SU-DHL-6 (cell line): ENCODE data around the gene DPP6.

Experiments
- H2AFZ ChIP-seq: fragments of 200-600 bp; sonication (generic); 2 replicates; pipeline ENCODE4 v1.6.1; 2014; ENCODE audit warnings: low read depth, mild to moderate bottlenecking, moderate library complexity, mixed read lengths, antibody characterized with exemption, low read length; ENCODE audit not compliant: severe bottlenecking
- H3F3A ChIP-seq: fragments of 200-600 bp; shearing (Covaris generic); 2 replicates; pipeline ENCODE4 v1.6.0; 2016; ENCODE audit warnings: antibody characterized with exemption, mild to moderate bottlenecking; ENCODE audit not compliant: insufficient read depth
- H3K27ac ChIP-seq: fragments of 200-600 bp; sonication (generic); 2 replicates; pipeline ENCODE4 v1.5.1; 2016; ENCODE audit warnings: low read depth, mild to moderate bottlenecking, low read length, moderate library complexity, mixed read lengths
- H3K27me3 ChIP-seq: fragments of 200-600 bp; sonication (generic), shearing (Covaris generic); 2 replicates; pipeline ENCODE4 v1.6.0; 2014; ENCODE audit warnings: mild to moderate bottlenecking, low read length
- H3K36me3 ChIP-seq: fragments of 200-600 bp; sonication (generic); 2 replicates; pipeline ENCODE4 v1.6.1; 2014; ENCODE audit warnings: mild to moderate bottlenecking, low read length, mixed read lengths
- H3K4me2 ChIP-seq: fragments of 300-600, 200-600 bp; shearing (Covaris generic), sonication (generic); 2 replicates; pipeline ENCODE4 v1.6.0; 2014; ENCODE audit warnings: low read length, low read depth, mild to moderate bottlenecking; ENCODE audit not compliant: poor library complexity, severe bottlenecking
- H3K4me3 ChIP-seq: fragments of 200-600 bp; sonication (generic); 2 replicates; pipeline ENCODE4 v1.5.1; 2014; ENCODE audit warnings: antibody characterized with exemption, low read length, mild to moderate bottlenecking, mixed read lengths; ENCODE audit not compliant: insufficient read depth, poor library complexity, severe bottlenecking
- H3K79me2 ChIP-seq: fragments of 200-600 bp; sonication (generic); 2 replicates; pipeline ENCODE4 v1.6.1; 2014; ENCODE audit warnings: mild to moderate bottlenecking, low read length, moderate library complexity; ENCODE audit not compliant: insufficient read depth
- H3K9ac ChIP-seq: fragments of 200-600 bp; sonication (generic); 2 replicates; pipeline ENCODE4 v1.7.0; 2014; ENCODE audit warnings: mild to moderate bottlenecking, low read length
- H3K9me2 ChIP-seq: fragments of 200-600 bp; sonication (generic); replicated peaks from 2 replicates; pipeline ENCODE4 v1.6.1; 2014; ENCODE audit warnings: low read length; ENCODE audit not compliant: insufficient read depth
- H3K9me3 ChIP-seq: fragments of 200-600 bp; sonication (generic); 2 replicates; pipeline ENCODE4 v1.6.1; 2014; ENCODE audit warnings: low read length, mixed read lengths; ENCODE audit not compliant: insufficient read depth
- H4K20me1 ChIP-seq: fragments of 200-600 bp; sonication (generic); 2 replicates; pipeline ENCODE4 v1.6.1; 2014; ENCODE audit warnings: low read depth, mild to moderate bottlenecking, antibody characterized with exemption, low read length, moderate library complexity, mixed read lengths
- CTCF ChIP-seq: fragments of 200-600 bp; sonication (generic); IDR thresholded peaks from one replicate; pipeline ENCODE4 v1.5.1; 2017; ENCODE audit warnings: antibody characterized with exemption, mild to moderate bottlenecking, low read length, moderate library complexity; ENCODE audit not compliant: insufficient read depth, poor library complexity, severe bottlenecking
- EZH2phosphoT487 ChIP-seq: fragments of 200-600 bp; sonication (generic), shearing (Covaris generic); conservative IDR thresholded peaks from 2 replicates; pipeline ENCODE4 v1.6.1; 2018; ENCODE audit warnings: mild to moderate bottlenecking, antibody characterized with exemption, low read length, moderate library complexity, mixed read lengths

Gene DPP6

DNA sequence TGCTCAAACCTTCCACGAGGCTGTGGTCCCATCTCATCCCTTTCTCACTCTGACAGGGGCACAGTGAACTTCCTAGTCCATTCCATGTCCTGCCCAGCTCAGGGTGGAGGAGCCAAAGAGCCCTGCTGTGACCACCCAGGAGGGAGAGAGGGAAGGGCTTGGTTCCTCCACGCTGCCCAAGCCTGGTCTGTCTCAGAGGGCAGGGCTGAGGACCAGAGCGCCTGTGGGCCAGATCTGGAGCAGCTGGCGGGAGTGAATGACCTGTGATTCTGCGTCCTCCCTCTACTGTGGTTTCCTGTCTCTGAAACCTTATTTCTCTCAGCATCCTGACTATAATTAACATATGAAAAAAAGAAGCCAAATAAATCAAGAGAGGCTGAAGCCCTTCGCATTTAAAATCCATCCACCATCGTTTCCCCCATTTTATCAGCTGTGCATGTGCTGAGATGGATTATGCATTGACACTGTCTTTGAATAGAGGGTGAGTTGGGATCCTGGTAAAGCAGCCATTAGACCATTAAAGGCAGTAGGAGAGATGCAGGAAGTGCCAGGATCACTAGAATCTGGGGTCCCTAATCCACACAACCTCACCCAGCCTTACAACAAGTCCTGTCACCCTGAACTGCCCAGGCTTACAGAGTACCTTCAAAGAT lies 165.6 kb downstream of the DPP6 start:
- Histone ChIP-seq H3F3A (no peaks in the 10 kb centered on the region), H2AFZ (no peak overlapping the region), H4K20me1 (no peaks in the 10 kb centered on the region), H3K27me3 (no peaks in the 10 kb centered on the region), H3K4me2 (no peak overlapping the region), H3K79me2 (no peaks in the 10 kb centered on the region), H3K36me3 (no peaks in the 10 kb centered on the region), H3K9ac (no peak overlapping the region), H3K9me2 (no peaks in the 10 kb centered on the region), H3K9me3 (no peaks in the 10 kb centered on the region), H3K27ac (no peak overlapping the region), H3K4me3 (no peak overlapping the region)
- TF ChIP-seq EZH2phosphoT487 (no peak), CTCF (no peak)

DNA sequence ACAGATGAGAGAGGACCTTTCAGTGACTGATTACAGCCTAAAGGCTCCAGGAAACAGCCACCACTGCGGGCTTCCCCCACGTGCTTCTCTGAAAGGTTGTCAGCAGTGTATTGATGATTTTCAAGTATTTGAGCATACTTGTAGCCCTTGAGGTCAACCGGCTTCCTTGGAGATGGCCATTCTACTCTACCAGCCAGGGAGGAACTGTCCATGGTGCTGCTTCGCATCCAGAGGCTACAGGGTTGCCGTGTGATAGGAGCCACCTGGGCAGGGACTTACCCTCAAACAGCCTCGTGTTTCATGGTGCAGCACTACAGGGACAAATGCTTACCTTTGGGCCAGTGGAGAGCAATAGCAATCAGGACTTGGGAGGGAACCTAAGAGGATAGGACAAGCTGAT lies 179.5 kb downstream of the DPP6 start:
- H3K4me3 ChIP-seq, result no peak overlapping the region
- H3K4me2 ChIP-seq, result no peak overlapping the region
- no peaks in the 10 kb centered on the region for H3F3A ChIP-seq
- H3K9me3 ChIP-seq, result no peaks in the 10 kb centered on the region
- no peaks in the 10 kb centered on the region for H3K36me3 ChIP-seq
- H4K20me1 ChIP-seq, result no peaks in the 10 kb centered on the region
- H3K79me2 ChIP-seq, result no peaks in the 10 kb centered on the region
- H3K27me3 ChIP-seq, result no peaks in the 10 kb centered on the region
- H3K9ac ChIP-seq, result no peak overlapping the region
- no peak for TF ChIP-seq CTCF
- no peak for TF ChIP-seq EZH2phosphoT487
- H3K27ac ChIP-seq, result no peak overlapping the region
- H3K9me2 ChIP-seq, result no peaks in the 10 kb centered on the region
- no peak overlapping the region for H2AFZ ChIP-seq

DNA sequence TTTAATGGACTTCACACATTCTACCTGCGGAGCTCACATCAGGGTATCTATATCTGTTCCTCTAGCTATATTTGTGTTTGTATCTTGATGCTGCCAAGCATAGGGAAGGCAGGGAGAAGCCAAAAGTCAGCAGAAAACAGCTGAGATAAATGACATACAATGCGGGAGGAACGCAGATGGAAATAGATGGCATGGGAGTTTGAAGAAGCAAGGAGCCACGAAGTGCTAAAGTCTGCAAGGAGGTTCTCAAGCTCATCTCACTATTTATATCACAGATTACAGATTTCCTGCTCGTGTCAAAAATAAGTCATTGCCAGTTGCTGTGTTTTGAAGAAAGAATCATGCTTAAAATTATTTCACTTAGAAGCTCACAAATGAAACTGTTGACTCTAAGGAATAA lies 180.5 kb downstream of the DPP6 start:
- TF ChIP-seq EZH2phosphoT487 (no peak), CTCF (no peak)
- no peaks in the 10 kb centered on the region for H4K20me1 ChIP-seq
- H3K36me3 ChIP-seq, result no peaks in the 10 kb centered on the region
- H3K79me2 ChIP-seq, result no peaks in the 10 kb centered on the region
- no peak overlapping the region for H3K27ac ChIP-seq
- H3K9ac ChIP-seq, result no peak overlapping the region
- H3K9me3 ChIP-seq, result no peaks in the 10 kb centered on the region
- no peaks in the 10 kb centered on the region for H3F3A ChIP-seq
- no peaks in the 10 kb centered on the region for H3K27me3 ChIP-seq
- no peak overlapping the region for H3K4me3 ChIP-seq
- no peaks in the 10 kb centered on the region for H3K9me2 ChIP-seq
- H3K4me2 ChIP-seq, result no peak overlapping the region
- H2AFZ ChIP-seq, result no peak overlapping the region
